Liver (tissue), 9 donors: ENCODE data around the gene ATE1. TPM values are rescaled to one million over a fixed set of nuclear protein-coding genes. Genes with fewer than 3 reads are reported as not detected.

Experiments used
- DNase-seq: peaks from one replicate; pipeline ENCODE4 v3.0.0-alpha.2; 2017; ENCODE audit warnings: low spot score
- H3K27ac ChIP-seq, 2 donors: one replicate each; pipeline ENCODE4 v1.7.0; 2013; ENCODE audit warnings: inconsistent platforms in 2 of 2, low read length in 2 of 2, control low read depth in 1 of 2, low read depth in 1 of 2, mild to moderate bottlenecking in 1 of 2
- H3K27me3 ChIP-seq, 4 donors: one replicate each; pipeline versions ENCODE4 v1.6.1 to v1.7.0; 2013; ENCODE audit warnings: low read length in 3 of 4, inconsistent platforms in 1 of 4, mild to moderate bottlenecking in 1 of 4, moderate library complexity in 1 of 4; ENCODE audit not compliant: control insufficient read depth in 4 of 4, insufficient read depth in 4 of 4
- H3K36me3 ChIP-seq, 4 donors: one replicate each; pipeline versions ENCODE4 v1.6.1 to v1.7.0; 2013; ENCODE audit warnings: low read length in 3 of 4, mild to moderate bottlenecking in 3 of 4, low read depth in 1 of 4, moderate library complexity in 1 of 4; ENCODE audit not compliant: control insufficient read depth in 4 of 4, insufficient read depth in 3 of 4
- H3K4me1 ChIP-seq, 4 donors: one replicate each; pipeline versions ENCODE4 v1.6.1 to v1.7.0; 2013; ENCODE audit warnings: low read length in 3 of 4, mild to moderate bottlenecking in 3 of 4, moderate library complexity in 1 of 4; ENCODE audit not compliant: control insufficient read depth in 4 of 4, insufficient read depth in 4 of 4
- H3K4me3 ChIP-seq, 3 donors: one replicate each; pipeline versions ENCODE4 v1.6.1 to v1.7.0; 2013; ENCODE audit warnings: low read length in 3 of 3, control low read depth in 1 of 3, low read depth in 1 of 3, mild to moderate bottlenecking in 1 of 3
- H3K9ac ChIP-seq, 2 donors: one replicate each; pipeline ENCODE4 v1.7.0; 2013; ENCODE audit warnings: low read length in 2 of 2, mild to moderate bottlenecking in 2 of 2, moderate library complexity in 2 of 2, control low read depth in 1 of 2, low read depth in 1 of 2
- H3K9me3 ChIP-seq, 4 donors: one replicate each; pipeline versions ENCODE4 v1.6.1 to v1.7.0; 2013; ENCODE audit warnings: low read length in 3 of 4; ENCODE audit not compliant: control insufficient read depth in 4 of 4
- EGR1 ChIP-seq, 2 donors: IDR thresholded peaks; 2 replicates each; pipeline ENCODE4 v1.6.1; 2016 to 2018; ENCODE audit warnings: antibody characterized with exemption in 2 of 2, low read depth in 2 of 2
- FOXA1 ChIP-seq: IDR thresholded peaks from 2 replicates; pipeline ENCODE4 v1.6.1; 2016; ENCODE audit warnings: antibody characterized with exemption
- FOXA2 ChIP-seq: IDR thresholded peaks from 2 replicates; pipeline ENCODE4 v1.6.1; 2016; ENCODE audit warnings: antibody characterized with exemption
- HNF4A ChIP-seq, 2 donors: conservative IDR thresholded peaks; 2 replicates each; pipeline ENCODE4 v1.6.1; 2016; ENCODE audit warnings: antibody characterized with exemption in 2 of 2, mild to moderate bottlenecking in 2 of 2
- HNF4G ChIP-seq: IDR thresholded peaks from 2 replicates; pipeline ENCODE4 v1.6.1; 2016; ENCODE audit warnings: antibody characterized with exemption
- JUND ChIP-seq, 2 donors: IDR thresholded peaks; 2 replicates each; pipeline ENCODE4 v1.6.1; 2016; ENCODE audit warnings: antibody characterized with exemption in 2 of 2
- NR2F2 ChIP-seq: IDR thresholded peaks from 2 replicates; pipeline ENCODE4 v1.6.1; 2016; ENCODE audit warnings: antibody characterized with exemption
- RAD21 ChIP-seq, 2 donors: IDR thresholded peaks; 2 replicates each; pipeline ENCODE4 v1.6.1; 2016; ENCODE audit warnings: antibody characterized with exemption in 2 of 2, mild to moderate bottlenecking in 2 of 2
- RXRA ChIP-seq, 2 donors: IDR thresholded peaks; 2 replicates each; pipeline ENCODE4 v1.6.1; 2017 to 2018; ENCODE audit warnings: antibody characterized with exemption in 2 of 2, mild to moderate bottlenecking in 1 of 2
- SP1 ChIP-seq: IDR thresholded peaks from 2 replicates; pipeline ENCODE4 v1.6.1; 2018; ENCODE audit warnings: antibody characterized with exemption, mild to moderate bottlenecking
- TAF1 ChIP-seq: conservative IDR thresholded peaks from 2 replicates; pipeline ENCODE4 v1.6.1; 2016; ENCODE audit warnings: antibody characterized with exemption, mild to moderate bottlenecking
- YY1 ChIP-seq: IDR thresholded peaks from 2 replicates; pipeline ENCODE4 v1.6.1; 2016; ENCODE audit warnings: antibody characterized with exemption, mild to moderate bottlenecking
- WGBS: extraction: QIAGEN DNeasy Blood & Tissue Kit; methylation state at CpG from one replicate; pipeline ENCODE4 v1.1.7; 2013; 5-methylcytosine and 5-hydroxymethylcytosine counted together
- polyA plus RNA-seq, 2 donors: library from polyadenylated mRNA; stranded (reverse) in 1 of 2; unstranded in 1 of 2; fragments of 200-250 nt in 1 of 2; fragments of >200 nt in 1 of 2; fragmentation: Nextera tagmentation in 1 of 2; extraction: Ambion mirVana in 1 of 2; gene quantifications; one replicate each; pipeline versions ENCODE4 v1.2.1 to v1.2.3, GENCODE V29; 2013 to 2015
- total RNA-seq, 2 donors: library from RNA; depleted of rRNA; stranded (reverse); fragments of >200 nt; gene quantifications; one replicate each; pipeline ENCODE4 v1.2.3, GENCODE V29; 2014
- TF ChIP-seq, protein P1 (sequence below): IDR thresholded peaks from 2 replicates; pipeline ENCODE4 v1.6.1; 2016; ENCODE audit warnings: antibody characterized with exemption
- TF ChIP-seq, protein P2 (sequence below): IDR thresholded peaks from 2 replicates; pipeline ENCODE4 v1.6.1; 2016; ENCODE audit warnings: antibody characterized with exemption, mild to moderate bottlenecking
- TF ChIP-seq, protein P3 (sequence below): IDR thresholded peaks from 2 replicates; pipeline ENCODE4 v1.6.1; 2016; ENCODE audit warnings: antibody characterized with exemption
- TF ChIP-seq, protein P4 (sequence below): fragments of 150-350 bp; IDR thresholded peaks from 2 replicates; pipeline ENCODE4 v1.5.1; 2017; ENCODE audit warnings: improper control_type of control experiment, low read depth, low read length; ENCODE audit not compliant: missing input control
- donor health status: healthy.
- donor health status: healthy.
- donor health status: healthy.
- donor health status: healthy.
- donor health status: healthy.

The ATE1 gene
- total and polyA plus RNA-seq, 4 donors, result 7.9 to 34.9 (median 13.5) TPM

DNA sequence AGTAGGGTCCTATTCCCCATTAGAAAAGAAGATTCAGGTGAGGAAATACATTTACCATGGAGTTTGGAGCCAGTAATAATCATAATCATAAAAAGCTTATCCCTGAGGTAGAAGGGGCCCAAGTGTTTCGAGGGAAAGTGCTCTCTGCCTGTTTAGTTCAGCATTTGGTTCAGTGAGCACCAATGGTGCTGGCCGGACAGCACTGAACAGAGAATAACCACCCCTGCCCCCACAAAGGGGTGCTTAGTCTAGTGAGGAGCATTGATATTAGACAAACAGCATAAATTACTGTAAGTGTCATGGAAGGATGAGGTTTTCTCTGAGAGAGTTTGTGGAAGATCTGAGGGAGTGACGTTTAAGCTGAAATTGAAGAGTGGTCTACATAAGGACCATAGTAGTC lies 21.6 kb upstream of the ATE1 start (continued):
- TF ChIP-seq SP1 (no peak), HNF4A (conservative IDR thresholded peaks at IDR 0.05) (no peak), YY1 (no peak), TAF1 (no peak)
- TF ChIP-seq, protein P1, sequence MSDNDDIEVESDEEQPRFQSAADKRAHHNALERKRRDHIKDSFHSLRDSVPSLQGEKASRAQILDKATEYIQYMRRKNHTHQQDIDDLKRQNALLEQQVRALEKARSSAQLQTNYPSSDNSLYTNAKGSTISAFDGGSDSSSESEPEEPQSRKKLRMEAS, result no peak

DNA sequence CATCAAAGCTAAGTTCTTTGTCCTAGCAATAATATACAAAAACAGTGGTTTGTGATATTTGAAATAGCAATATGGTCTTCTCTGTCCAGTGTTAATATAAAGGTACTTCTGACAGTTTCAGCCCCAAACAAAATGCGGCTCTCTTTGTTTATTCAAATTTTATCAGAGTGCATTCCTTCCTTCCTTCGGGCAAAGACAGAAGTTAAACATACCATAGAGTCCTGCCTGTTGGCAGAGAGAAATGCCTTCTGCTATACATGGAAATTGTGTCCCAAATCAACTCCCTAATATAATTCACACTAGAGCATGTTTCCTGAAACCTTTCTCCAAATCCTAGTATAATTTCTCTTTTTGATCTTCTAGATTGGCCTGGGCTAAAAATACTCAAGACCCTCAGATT lies 21.2 kb upstream of the ATE1 start:
- Histone ChIP-seq H3K9me3 (no peaks in the 10 kb centered on the region), H3K4me1 (no peaks in the 10 kb centered on the region), H3K27ac (no peak overlapping the region), H3K4me3 (no peak overlapping the region), H3K27me3 (no peaks in the 10 kb centered on the region), H3K9ac (no peak overlapping the region), H3K36me3 (no peaks in the 10 kb centered on the region)
- WGBS, result 56% methylated on average over 2 of the region's 2 CpGs
- no peak for TF ChIP-seq NR2F2
- TF ChIP-seq, protein P2, sequence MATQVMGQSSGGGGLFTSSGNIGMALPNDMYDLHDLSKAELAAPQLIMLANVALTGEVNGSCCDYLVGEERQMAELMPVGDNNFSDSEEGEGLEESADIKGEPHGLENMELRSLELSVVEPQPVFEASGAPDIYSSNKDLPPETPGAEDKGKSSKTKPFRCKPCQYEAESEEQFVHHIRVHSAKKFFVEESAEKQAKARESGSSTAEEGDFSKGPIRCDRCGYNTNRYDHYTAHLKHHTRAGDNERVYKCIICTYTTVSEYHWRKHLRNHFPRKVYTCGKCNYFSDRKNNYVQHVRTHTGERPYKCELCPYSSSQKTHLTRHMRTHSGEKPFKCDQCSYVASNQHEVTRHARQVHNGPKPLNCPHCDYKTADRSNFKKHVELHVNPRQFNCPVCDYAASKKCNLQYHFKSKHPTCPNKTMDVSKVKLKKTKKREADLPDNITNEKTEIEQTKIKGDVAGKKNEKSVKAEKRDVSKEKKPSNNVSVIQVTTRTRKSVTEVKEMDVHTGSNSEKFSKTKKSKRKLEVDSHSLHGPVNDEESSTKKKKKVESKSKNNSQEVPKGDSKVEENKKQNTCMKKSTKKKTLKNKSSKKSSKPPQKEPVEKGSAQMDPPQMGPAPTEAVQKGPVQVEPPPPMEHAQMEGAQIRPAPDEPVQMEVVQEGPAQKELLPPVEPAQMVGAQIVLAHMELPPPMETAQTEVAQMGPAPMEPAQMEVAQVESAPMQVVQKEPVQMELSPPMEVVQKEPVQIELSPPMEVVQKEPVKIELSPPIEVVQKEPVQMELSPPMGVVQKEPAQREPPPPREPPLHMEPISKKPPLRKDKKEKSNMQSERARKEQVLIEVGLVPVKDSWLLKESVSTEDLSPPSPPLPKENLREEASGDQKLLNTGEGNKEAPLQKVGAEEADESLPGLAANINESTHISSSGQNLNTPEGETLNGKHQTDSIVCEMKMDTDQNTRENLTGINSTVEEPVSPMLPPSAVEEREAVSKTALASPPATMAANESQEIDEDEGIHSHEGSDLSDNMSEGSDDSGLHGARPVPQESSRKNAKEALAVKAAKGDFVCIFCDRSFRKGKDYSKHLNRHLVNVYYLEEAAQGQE, result no peak
- TF ChIP-seq SP1, result no peak
- TF ChIP-seq EGR1 (IDR thresholded peaks at IDR 0.05; ENCODE audit: low read depth in 2 of 2), result no peak
- TF ChIP-seq, protein P3, sequence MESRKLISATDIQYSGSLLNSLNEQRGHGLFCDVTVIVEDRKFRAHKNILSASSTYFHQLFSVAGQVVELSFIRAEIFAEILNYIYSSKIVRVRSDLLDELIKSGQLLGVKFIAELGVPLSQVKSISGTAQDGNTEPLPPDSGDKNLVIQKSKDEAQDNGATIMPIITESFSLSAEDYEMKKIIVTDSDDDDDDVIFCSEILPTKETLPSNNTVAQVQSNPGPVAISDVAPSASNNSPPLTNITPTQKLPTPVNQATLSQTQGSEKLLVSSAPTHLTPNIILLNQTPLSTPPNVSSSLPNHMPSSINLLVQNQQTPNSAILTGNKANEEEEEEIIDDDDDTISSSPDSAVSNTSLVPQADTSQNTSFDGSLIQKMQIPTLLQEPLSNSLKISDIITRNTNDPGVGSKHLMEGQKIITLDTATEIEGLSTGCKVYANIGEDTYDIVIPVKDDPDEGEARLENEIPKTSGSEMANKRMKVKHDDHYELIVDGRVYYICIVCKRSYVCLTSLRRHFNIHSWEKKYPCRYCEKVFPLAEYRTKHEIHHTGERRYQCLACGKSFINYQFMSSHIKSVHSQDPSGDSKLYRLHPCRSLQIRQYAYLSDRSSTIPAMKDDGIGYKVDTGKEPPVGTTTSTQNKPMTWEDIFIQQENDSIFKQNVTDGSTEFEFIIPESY, result no peak
- TF ChIP-seq FOXA2, result no peak
- no peak for TF ChIP-seq TAF1
- no peak for TF ChIP-seq RXRA (IDR thresholded peaks at IDR 0.05)
- no peak for TF ChIP-seq HNF4A (conservative IDR thresholded peaks at IDR 0.05)
- TF ChIP-seq, protein P4, sequence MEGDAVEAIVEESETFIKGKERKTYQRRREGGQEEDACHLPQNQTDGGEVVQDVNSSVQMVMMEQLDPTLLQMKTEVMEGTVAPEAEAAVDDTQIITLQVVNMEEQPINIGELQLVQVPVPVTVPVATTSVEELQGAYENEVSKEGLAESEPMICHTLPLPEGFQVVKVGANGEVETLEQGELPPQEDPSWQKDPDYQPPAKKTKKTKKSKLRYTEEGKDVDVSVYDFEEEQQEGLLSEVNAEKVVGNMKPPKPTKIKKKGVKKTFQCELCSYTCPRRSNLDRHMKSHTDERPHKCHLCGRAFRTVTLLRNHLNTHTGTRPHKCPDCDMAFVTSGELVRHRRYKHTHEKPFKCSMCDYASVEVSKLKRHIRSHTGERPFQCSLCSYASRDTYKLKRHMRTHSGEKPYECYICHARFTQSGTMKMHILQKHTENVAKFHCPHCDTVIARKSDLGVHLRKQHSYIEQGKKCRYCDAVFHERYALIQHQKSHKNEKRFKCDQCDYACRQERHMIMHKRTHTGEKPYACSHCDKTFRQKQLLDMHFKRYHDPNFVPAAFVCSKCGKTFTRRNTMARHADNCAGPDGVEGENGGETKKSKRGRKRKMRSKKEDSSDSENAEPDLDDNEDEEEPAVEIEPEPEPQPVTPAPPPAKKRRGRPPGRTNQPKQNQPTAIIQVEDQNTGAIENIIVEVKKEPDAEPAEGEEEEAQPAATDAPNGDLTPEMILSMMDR, result no peak
- TF ChIP-seq, protein P1, result no peak
- no peak for TF ChIP-seq RAD21 (IDR thresholded peaks at IDR 0.05)
- no peak for TF ChIP-seq JUND (IDR thresholded peaks at IDR 0.05)
- no peak for TF ChIP-seq FOXA1
- TF ChIP-seq HNF4G, result no peak
- DNase-seq, result no peak
